K562 (cell line): ENCODE results near the gene NFATC4. TPM values are rescaled to one million over a fixed set of nuclear protein-coding genes. Genes with fewer than 3 reads are reported as not detected.

Source experiments
- ATAC-seq: fragments of 200-7000 bp; cut with Tn5 transposase; 3 replicates; pipeline ENCODE4 v1.9.1; 2020; ENCODE audit warnings: moderate library complexity
- BruUV-seq: library from RNA; stranded (reverse); fragments of 400-500 nt; replicated peaks from 2 replicates; lab custom pipeline; 2021; lab: Mats Ljungman, UMichigan
- CTCF ChIA-PET: fragments of 300-600 bp; formaldehyde crosslinking; extraction: SDS; loops from one replicate; lab custom pipeline; 2021; ENCODE audit warnings: low intra/inter-chr PET ratio; lab: Yijun Ruan, JAX
- POLR2A ChIA-PET: fragments of 300-600, 350-650 bp; sonication (Branson Sonifier 250); formaldehyde crosslinking; extraction: SDS; loops from one replicate; lab custom pipeline; 2021; ENCODE audit warnings: antibody characterized with exemption, inconsistent platforms; lab: Yijun Ruan, JAX
- DNase-seq, 4 experiments: peaks; one replicate each; pipeline versions ENCODE4 v3.0.0 to v3.0.0-alpha.2; 2011 to 2018; ENCODE audit warnings: low spot score in 3 of 4, mixed read lengths in 3 of 4; ENCODE audit errors: extremely low read depth in 1 of 4
- FAIRE-seq: peaks from 2 replicates; lab custom pipeline; 2011; peaks lifted over from hg19 to GRCh38; lab: Jason Lieb, UNC
- H2AFZ ChIP-seq: 2 replicates; pipeline ENCODE4 v1.6.0; 2011; ENCODE audit warnings: low read depth, low read length, control low read depth, inconsistent platforms
- H3K27ac ChIP-seq: fragments of 200-600 bp; 3 replicates; pipeline ENCODE4 v1.8.0; 2011; ENCODE audit warnings: low read depth, mild to moderate bottlenecking, control low read depth, inconsistent platforms, low read length, moderate library complexity, mixed read lengths; ENCODE audit errors: extremely low read depth
- H3K27me3 ChIP-seq, 2 experiments: fragments of 300-600 bp in 1 of 2; 2 replicates in 1 of 2; 3 replicates in 1 of 2; pipeline versions ENCODE4 v1.6.0 to v1.8.0; 2011; ENCODE audit warnings: inconsistent platforms in 2 of 2, low read length in 2 of 2, mild to moderate bottlenecking in 1 of 2, mixed read lengths in 1 of 2, moderate library complexity in 1 of 2; ENCODE audit not compliant: control insufficient read depth in 2 of 2, insufficient read depth in 2 of 2
- H3K36me3 ChIP-seq: fragments of 300-600 bp; 3 replicates; pipeline ENCODE4 v1.8.0; 2011; ENCODE audit warnings: mild to moderate bottlenecking, low read length, inconsistent platforms; ENCODE audit not compliant: control insufficient read depth, insufficient read depth
- H3K4me1 ChIP-seq, 2 experiments: fragments of 200-600 bp in 1 of 2; replicated peaks in 1 of 2; 2 replicates in 1 of 2; 3 replicates in 1 of 2; pipeline versions ENCODE4 v1.5.1 to v1.8.0; 2011; ENCODE audit warnings: inconsistent platforms in 2 of 2, low read length in 2 of 2, mild to moderate bottlenecking in 1 of 2, mixed read lengths in 1 of 2, moderate library complexity in 1 of 2; ENCODE audit not compliant: control insufficient read depth in 2 of 2, insufficient read depth in 2 of 2
- H3K4me2 ChIP-seq: 2 replicates; pipeline ENCODE4 v1.6.1; 2011; ENCODE audit warnings: low read length, control low read depth, inconsistent platforms, mixed read lengths; ENCODE audit not compliant: insufficient read depth
- H3K4me3 ChIP-seq: fragments of 200-600 bp; sonication (generic), shearing (Covaris generic); 2 replicates; pipeline ENCODE4 v1.5.1; 2016; ENCODE audit warnings: control low read depth, inconsistent platforms
- H3K79me2 ChIP-seq: fragments of 200-600 bp; 3 replicates; pipeline ENCODE4 v1.8.0; 2011; ENCODE audit warnings: low read length, inconsistent platforms; ENCODE audit not compliant: control insufficient read depth, insufficient read depth
- H3K9ac ChIP-seq, 2 experiments: 2 replicates each; pipeline versions ENCODE4 v1.6.0 to v1.6.1; 2011; ENCODE audit warnings: low read depth in 2 of 2, low read length in 2 of 2, control low read depth in 1 of 2, inconsistent platforms in 1 of 2, mild to moderate bottlenecking in 1 of 2, mixed read lengths in 1 of 2; ENCODE audit not compliant: insufficient read depth in 1 of 2
- H3K9me1 ChIP-seq: one replicate; pipeline ENCODE4 v1.6.0; 2011; ENCODE audit warnings: inconsistent platforms, mild to moderate bottlenecking, low read length, moderate library complexity; ENCODE audit not compliant: control insufficient read depth, insufficient read depth
- H3K9me3 ChIP-seq: replicated peaks from 2 replicates; pipeline ENCODE4 v1.5.1; 2011; ENCODE audit warnings: low read depth, low read length, inconsistent platforms; ENCODE audit not compliant: control insufficient read depth, insufficient read depth
- H4K20me1 ChIP-seq: replicated peaks from 2 replicates; pipeline ENCODE4 v1.6.1; 2011; ENCODE audit warnings: low read length, inconsistent platforms, mixed read lengths; ENCODE audit not compliant: control insufficient read depth, insufficient read depth
- BRF1 ChIP-seq: IDR thresholded peaks from 3 replicates; pipeline ENCODE4 v1.6.1; 2011; ENCODE audit warnings: borderline replicate concordance, mild to moderate bottlenecking; ENCODE audit not compliant: insufficient read length; ENCODE audit errors: extremely low read depth
- CBX5 ChIP-seq: IDR thresholded peaks from 2 replicates; pipeline ENCODE4 v1.6.1; 2014; ENCODE audit warnings: low read depth, borderline replicate concordance
- CBX8 ChIP-seq: fragments of 200-600 bp; sonication (generic); IDR thresholded peaks from 2 replicates; pipeline ENCODE4 v1.6.1; 2012; ENCODE audit warnings: borderline replicate concordance, mixed run types, low read depth, mild to moderate bottlenecking, moderate library complexity, mixed read lengths, low read length, control low read depth, inconsistent platforms; ENCODE audit not compliant: poor library complexity, severe bottlenecking; ENCODE audit errors: extremely low read depth
- ELF1 ChIP-seq: fragments of 200-800 bp; sonication (Bioruptor generic); IDR thresholded peaks from 2 replicates; pipeline ENCODE4 v1.6.1; 2016; ENCODE audit warnings: missing genetic modification characterization, missing compliant biosample characterization
- ETV6 ChIP-seq, 3 experiments: fragments of 150-350 bp in 1 of 3; sonication (generic) in 1 of 3; formaldehyde crosslinking in 1 of 3; IDR thresholded peaks; 2 replicates each; pipeline versions ENCODE4 v1.6.1 to v1.8.0; 2014 to 2022; ENCODE audit warnings: borderline replicate concordance in 2 of 3, low read depth in 2 of 3, antibody characterized with exemption in 1 of 3, low read length in 1 of 3, mild to moderate bottlenecking in 1 of 3, missing genetic modification reagents in 1 of 3
- RBFOX2 ChIP-seq: fragments of 200-400 bp; formaldehyde crosslinking; IDR thresholded peaks from 2 replicates; pipeline ENCODE4 v1.6.1; 2017; ENCODE audit warnings: low read depth, mild to moderate bottlenecking, low read length, moderate library complexity
- RNF219 ChIP-seq: fragments of 250-450 bp; sonication (Bioruptor Pico); IDR thresholded peaks from 2 replicates; pipeline ENCODE4 v1.5.0; 2022; ENCODE audit warnings: mild to moderate bottlenecking
- TFAM ChIP-seq: fragments of 250-450 bp; sonication (Bioruptor Pico); conservative IDR thresholded peaks from 2 replicates; pipeline ENCODE4 v1.5.0; 2021; ENCODE audit warnings: mild to moderate bottlenecking, moderate library complexity
- ZNF212 ChIP-seq: fragments of 450-650 bp; formaldehyde crosslinking; IDR thresholded peaks from 2 replicates; pipeline ENCODE4 v1.4.0; 2020; ENCODE audit warnings: mild to moderate bottlenecking
- ZNF408 ChIP-seq: fragments of 250-450 bp; sonication (Bioruptor Pico); IDR thresholded peaks from 2 replicates; pipeline ENCODE4 v1.4.0; 2020; ENCODE audit warnings: low read depth, mild to moderate bottlenecking, moderate library complexity
- WGBS: fragments of 100-300 bp; shearing (Covaris generic); methylation state at CpG from one replicate; pipeline ENCODE4 v1.1.6; 2016; ENCODE audit warnings: low coverage, mixed read lengths; ENCODE audit not compliant: insufficient coverage; ENCODE audit errors: missing lambda C conversion rate; 5-methylcytosine and 5-hydroxymethylcytosine counted together
- in situ Hi-C: fragments of 300-500 bp; cut with MboI; formaldehyde crosslinking; loops from 4 replicates; pipeline ENCODE4 v1.15.0; 2018; ENCODE audit warnings: inconsistent platforms, mixed read lengths
- intact Hi-C: fragments of 100-400 bp; cut with micrococcal nuclease; formaldehyde crosslinking; loops from 2 replicates; pipeline ENCODE4 v1.14.2; 2022
- polyA plus RNA-seq, 8 experiments: library from polyadenylated mRNA; depleted of rRNA in 4 of 8; stranded (reverse) in 5 of 8; unstranded in 3 of 8; fragments of >200 nt; fragmentation: Nextera tagmentation in 2 of 8; fragmentation: Illumina TruSeq in 1 of 8; extraction: Ambion mirVana in 2 of 8; extraction: Trizol in 1 of 8; gene quantifications; 2 replicates each; pipeline versions ENCODE4 v1.2.1 to v1.2.3, GENCODE V29; 2011 to 2014; ENCODE audit warnings: inconsistent platforms in 1 of 8, missing spikeins in 1 of 8
- total RNA-seq, 7 experiments: library from RNA; depleted of rRNA in 6 of 7; stranded (reverse); fragments of >200 nt in 6 of 7; fragmentation: Illumina TruSeq in 2 of 7; extraction: Trizol in 2 of 7; gene quantifications; 2 replicates each; pipeline versions ENCODE4 v1.2.1 to v1.2.3, GENCODE V29; 2011 to 2021; ENCODE audit warnings: low replicate concordance in 1 of 7

The NFATC4 gene
- total and polyA plus RNA-seq, 9 of the 15 experiments (the other 6 are each of a cell fraction or from before 2014, with no cell fraction given): 0.25 to 3.8 (median 0.78) TPM; not detected in 1

GRCh38 chr14:24324024-24324423 is 44.0 kb upstream of the NFATC4 start:
- CTCF ChIA-PET: no interaction called here
- H3K9me1 ChIP-seq: no peaks in the 10 kb centered on the region
- H3K79me2 ChIP-seq: no peaks in the 10 kb centered on the region
- H3K4me3 ChIP-seq: no peak overlapping the region
- POLR2A ChIA-PET: interaction anchor here (0.6 to 0.8 kb wide), 2 partner anchors 106 to 1540 kb away, joined by 3 to 4 read pairs; partner anchors contain the start of genes CBLN3 and KHNYN
- BruUV-seq: no TSS peak
- intact Hi-C loops (no loop called here), in situ Hi-C loops (no loop called here)
- no peak overlapping the region for H3K4me2 ChIP-seq
- FAIRE-seq (no peak), ATAC-seq (no peak), DNase-seq (no peak)
- no peak overlapping the region for H3K27ac ChIP-seq
- H3K4me1 ChIP-seq: peaks cover 0 to 4% of the 10 kb centered on the region in 2 experiments; a peak in 4 of 5 replicates
- WGBS: 19% methylated on average over 4 of the region's 6 CpGs
- no peaks in the 10 kb centered on the region for H3K36me3 ChIP-seq
- no peak overlapping the region for H3K9ac ChIP-seq
- H3K9me3 ChIP-seq: no peaks in the 10 kb centered on the region
- TF ChIP-seq ELF1 (tag): no peak
- TF ChIP-seq ZNF408 (CRISPR knock-in tag): no peak
- TF ChIP-seq CBX8: no peak
- TF ChIP-seq TFAM (CRISPR knock-in tag): no peak
- no peak for TF ChIP-seq ETV6 (IDR thresholded peaks at IDR 0.05; ENCODE audit: borderline replicate concordance in 1 of 2, low read depth in 2 of 2, low read length in 1 of 2)
- TF ChIP-seq ETV6 (CRISPR knock-in tag; IDR thresholded peaks at IDR 0.05; ENCODE audit: borderline replicate concordance): no peak
- no peak for TF ChIP-seq RNF219 (CRISPR knock-in tag)
- no peak for TF ChIP-seq RBFOX2
- TF ChIP-seq ZNF212 (CRISPR knock-in tag): no peak
- no peak for TF ChIP-seq BRF1
- TF ChIP-seq CBX5: no peak
- H2AFZ ChIP-seq: no peak overlapping the region
- H4K20me1 ChIP-seq: no peaks in the 10 kb centered on the region
- no peaks in the 10 kb centered on the region for H3K27me3 ChIP-seq
